Vagina (tissue), 2 donors: Measurements from ENCODE around the gene LRG1.

Experiments
- CTCF ChIP-seq, 3 experiments: fragments of 450-650 bp in 2 of 3; fragments of 200-600 bp in 1 of 3; sonication (generic) in 1 of 3; IDR thresholded peaks; one replicate each; pipeline ENCODE4 v1.5.1; 2017 to 2019; ENCODE audit warnings: antibody characterized with exemption in 3 of 3, mild to moderate bottlenecking in 2 of 3, moderate library complexity in 2 of 3
- POLR2A ChIP-seq, 2 donors: fragments of 450-650 bp; IDR thresholded peaks; one replicate each; pipeline ENCODE4 v1.6.1; 2017; ENCODE audit warnings: antibody characterized with exemption in 2 of 2, mild to moderate bottlenecking in 2 of 2, moderate library complexity in 2 of 2
- POLR2AphosphoS5 ChIP-seq, 2 donors: sonication (generic); formaldehyde crosslinking; IDR thresholded peaks; one replicate each; pipeline ENCODE4 v1.9.0; 2017; ENCODE audit warnings: antibody characterized with exemption in 2 of 2, mild to moderate bottlenecking in 2 of 2, low read depth in 1 of 2; ENCODE audit not compliant: insufficient read depth in 1 of 2

GRCh38 chr19:4573682-4574081 is 33.8 kb upstream of the LRG1 start:
- TF ChIP-seq POLR2A (IDR thresholded peaks at IDR 0.05) (no peak), CTCF (IDR thresholded peaks at IDR 0.05) (no peak), POLR2AphosphoS5 (IDR thresholded peaks at IDR 0.05; ENCODE audit: insufficient read depth in 1 of 2, low read depth in 1 of 2) (no peak)
